HFFc6 (cell line): ENCODE measurements around the gene GNA14. TPM values are rescaled to one million over a fixed set of nuclear protein-coding genes. Genes with fewer than 3 reads are reported as not detected.

Experiments
- DNase-seq: peaks from one replicate; pipeline ENCODE4 v3.0.0-alpha.2; 2018
- H3K27ac Mint-ChIP-seq: 2 replicates; pipeline ENCODE4 v1.8.0; 2020; ENCODE audit warnings: mild to moderate bottlenecking, mixed read lengths
- H3K27me3 Mint-ChIP-seq: 2 replicates; pipeline ENCODE4 v1.8.0; 2021; ENCODE audit warnings: mild to moderate bottlenecking, moderate library complexity, mixed read lengths; ENCODE audit not compliant: insufficient read depth
- H3K36me3 Mint-ChIP-seq: 2 replicates; pipeline ENCODE4 v1.8.0; 2021; ENCODE audit warnings: low read depth, mixed read lengths
- H3K4me1 Mint-ChIP-seq: 2 replicates; pipeline ENCODE4 v1.8.0; 2020; ENCODE audit warnings: low read depth, mixed read lengths
- H3K4me3 Mint-ChIP-seq: 2 replicates; pipeline ENCODE4 v1.8.0; 2020; ENCODE audit warnings: mild to moderate bottlenecking, moderate library complexity, mixed read lengths
- H3K9me3 Mint-ChIP-seq: 2 replicates; pipeline ENCODE4 v1.8.0; 2020; ENCODE audit warnings: mild to moderate bottlenecking, mixed read lengths
- CTCF ChIP-seq: fragments of 200-600 bp; sonication (generic); IDR thresholded peaks from 2 replicates; pipeline ENCODE4 v1.5.0; 2021; ENCODE audit warnings: antibody characterized with exemption, mild to moderate bottlenecking
- total RNA-seq, 6 experiments: library from RNA; stranded (reverse); fragmentation: NEBNext Ultra II Directional; extraction: Animal tissue kit (Norgen Biotek cat#: 25700); gene quantifications; 2 replicates in 1 of 6; 3 replicates in 5 of 6; pipeline ENCODE4 v1.2.3, GENCODE V29; 2021

The GNA14 gene
- total RNA-seq, 6 experiments from 2014 or later, result not detected

- Mint-ChIP-seq H3K4me3 (no peak overlapping the region), H3K9me3 (no peaks in the 10 kb centered on the region), H3K4me1 (no peaks in the 10 kb centered on the region), H3K36me3 (no peaks in the 10 kb centered on the region), H3K27me3 (peaks cover 15% of the 10 kb centered on the region), H3K27ac (no peak overlapping the region)
- no peak for TF ChIP-seq CTCF
- no peak for DNase-seq
Observed at GRCh38 chr9:77532607-77533006, 115.5 kb downstream of the GNA14 start.

GRCh38 chr9:77531400-77531799, 116.7 kb downstream of the GNA14 start:
- Mint-ChIP-seq H3K36me3 (no peaks in the 10 kb centered on the region), H3K9me3 (no peaks in the 10 kb centered on the region), H3K27ac (no peak overlapping the region), H3K4me1 (no peaks in the 10 kb centered on the region), H3K27me3 (peaks cover 19% of the 10 kb centered on the region), H3K4me3 (no peak overlapping the region)
- no peak for TF ChIP-seq CTCF
- DNase-seq, result no peak

DNA sequence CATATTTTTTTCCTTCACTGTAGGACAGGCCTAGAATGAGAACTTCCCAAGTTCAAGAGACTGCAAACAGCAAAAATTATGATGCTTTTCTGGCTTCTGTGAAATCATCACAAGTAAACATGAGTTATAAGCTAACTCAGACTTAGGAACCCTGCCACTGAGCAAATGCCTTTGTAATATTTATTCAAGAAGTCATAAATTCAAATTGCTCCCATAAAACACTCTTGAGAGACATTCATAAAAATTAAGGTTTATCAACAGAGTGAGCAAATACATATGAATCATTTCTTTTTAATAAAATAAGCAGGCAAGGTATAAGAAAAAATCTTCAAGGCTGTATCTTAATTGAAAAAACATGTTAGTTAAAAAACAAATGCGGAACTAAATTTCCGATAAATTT, 124.2 kb downstream of the GNA14 start:
- no peak for DNase-seq
- Mint-ChIP-seq H3K4me3 (no peak overlapping the region), H3K36me3 (no peaks in the 10 kb centered on the region), H3K4me1 (no peaks in the 10 kb centered on the region), H3K9me3 (peaks cover 4% of the 10 kb centered on the region; the same call in 1 of the 2 replicates), H3K27ac (no peak overlapping the region), H3K27me3 (peaks cover 14% of the 10 kb centered on the region)
- no peak for TF ChIP-seq CTCF

- H3K4me1 Mint-ChIP-seq, result no peaks in the 10 kb centered on the region
- TF ChIP-seq CTCF, result no peak
- peaks cover 4% of the 10 kb centered on the region; the same call in 1 of the 2 replicates for H3K9me3 Mint-ChIP-seq
- no peak overlapping the region for H3K4me3 Mint-ChIP-seq
- no peak for DNase-seq
- H3K36me3 Mint-ChIP-seq, result no peaks in the 10 kb centered on the region
- peaks cover 16% of the 10 kb centered on the region for H3K27me3 Mint-ChIP-seq
- no peak overlapping the region for H3K27ac Mint-ChIP-seq
Observed at GRCh38 chr9:77521091-77521490, 127.0 kb downstream of the GNA14 start.

- DNase-seq, result no peak
- peaks cover 12% of the 10 kb centered on the region for H3K4me1 Mint-ChIP-seq
- H3K9me3 Mint-ChIP-seq, result peaks cover 4% of the 10 kb centered on the region; the same call in 1 of the 2 replicates
- TF ChIP-seq CTCF, result no peak
- H3K27me3 Mint-ChIP-seq, result peaks cover 16% of the 10 kb centered on the region
- no peaks in the 10 kb centered on the region for H3K36me3 Mint-ChIP-seq
- H3K4me3 Mint-ChIP-seq, result no peak overlapping the region
- no peak overlapping the region for H3K27ac Mint-ChIP-seq
Observed at GRCh38 chr9:77518688-77519087, 129.4 kb downstream of the GNA14 start.

DNA sequence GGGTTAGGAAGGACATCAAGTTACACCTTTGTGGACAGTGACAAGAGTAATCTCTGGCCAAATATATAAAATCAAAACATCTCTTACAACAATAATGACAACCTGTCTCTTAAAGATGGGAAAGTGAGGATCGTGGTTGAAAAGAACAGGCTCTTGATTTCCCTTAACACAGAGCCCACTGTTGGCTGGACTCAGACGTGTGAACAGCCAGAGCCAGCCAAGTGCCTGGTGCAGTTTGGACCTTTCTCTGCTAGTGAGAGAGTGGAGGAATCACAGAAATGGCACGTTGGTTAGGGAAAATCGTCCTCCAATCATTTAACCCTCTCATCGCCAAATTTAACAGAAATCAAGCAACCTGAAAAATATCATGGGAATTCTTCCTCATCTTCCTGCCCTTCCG, 131.3 kb downstream of the GNA14 start:
- DNase-seq, result no peak
- Mint-ChIP-seq H3K9me3 (no peaks in the 10 kb centered on the region), H3K4me3 (no peak overlapping the region), H3K27me3 (peaks cover 15% of the 10 kb centered on the region), H3K27ac (no peak overlapping the region), H3K36me3 (no peaks in the 10 kb centered on the region), H3K4me1 (peaks cover 12% of the 10 kb centered on the region)
- no peak for TF ChIP-seq CTCF
